Erythroblast (primary cell): ENCODE results near the gene BNIP5.

ENCODE experiments used
- GATA1 ChIP-seq: IDR thresholded peaks from 2 replicates; pipeline ENCODE4 v1.6.1; 2011; ENCODE audit warnings: low read depth, mild to moderate bottlenecking, control low read depth, low read length, moderate library complexity
- POLR2A ChIP-seq: IDR thresholded peaks from 2 replicates; pipeline ENCODE4 v1.6.1; 2011; ENCODE audit warnings: mild to moderate bottlenecking, low read length

DNA sequence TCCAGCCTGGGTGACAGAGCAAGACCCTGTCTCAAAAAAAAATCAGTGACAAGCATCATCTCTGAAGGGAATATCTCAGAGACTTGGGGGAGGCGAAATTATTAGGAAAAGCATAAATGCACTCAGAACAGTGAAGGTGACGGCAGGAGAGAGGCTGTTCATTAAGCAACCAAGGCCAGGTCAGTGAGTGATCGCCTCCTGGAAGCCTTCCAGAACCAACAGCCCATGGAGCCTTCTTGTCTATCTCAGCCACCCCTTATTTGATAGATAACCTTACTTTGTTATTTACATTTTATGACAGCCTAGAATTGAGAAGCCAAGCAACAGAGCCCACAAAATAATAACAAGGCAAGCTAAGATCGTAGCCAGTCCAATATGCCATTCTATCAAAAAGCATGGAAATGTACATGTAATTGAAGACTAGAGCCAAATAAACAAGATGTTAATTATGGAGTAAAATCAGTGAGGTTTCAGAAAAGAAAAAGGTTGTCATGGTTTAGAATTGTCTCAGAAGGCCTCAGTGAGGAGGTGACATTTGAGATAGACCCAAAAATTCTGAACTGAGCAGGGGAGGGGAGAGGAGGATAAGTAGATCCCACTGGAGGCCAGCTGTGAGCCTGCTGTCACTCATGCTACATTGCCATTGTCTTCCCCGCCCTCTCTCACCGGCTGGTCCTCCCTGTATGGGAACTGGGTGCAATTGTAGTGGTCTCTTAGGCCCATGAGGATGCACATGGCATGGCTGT lies 17.8 kb downstream of the BNIP5 start:
- no peak for TF ChIP-seq POLR2A
- TF ChIP-seq GATA1 = no peak
